WTC11 (cell line): ENCODE data around the gene WLS.

ENCODE experiments used
- JUN ChIP-seq: sonication (generic); formaldehyde crosslinking; IDR thresholded peaks from 2 replicates; pipeline ENCODE4 v1.8.0; 2023; ENCODE audit warnings: mild to moderate bottlenecking, missing genetic modification reagents
- MXD4 ChIP-seq: fragments of 250-450 bp; sonication (Bioruptor Pico); IDR thresholded peaks from 2 replicates; pipeline ENCODE4 v1.8.0; 2021; ENCODE audit warnings: mild to moderate bottlenecking, moderate library complexity, borderline replicate concordance
- ZBTB21 ChIP-seq: sonication (generic); formaldehyde crosslinking; IDR thresholded peaks from 2 replicates; pipeline ENCODE4 v1.8.1; 2023; ENCODE audit warnings: mild to moderate bottlenecking, missing genetic modification reagents, borderline replicate concordance
- ZNF138 ChIP-seq: sonication (generic); formaldehyde crosslinking; conservative IDR thresholded peaks from 2 replicates; pipeline ENCODE4 v1.8.1; 2022; ENCODE audit warnings: mild to moderate bottlenecking, moderate library complexity, missing genetic modification reagents
- ZNF232 ChIP-seq: sonication (generic); formaldehyde crosslinking; IDR thresholded peaks from 2 replicates; pipeline ENCODE4 v1.8.0; 2022; ENCODE audit warnings: mild to moderate bottlenecking, missing genetic modification reagents
- ZNF396 ChIP-seq: fragments of 250-450 bp; sonication (Bioruptor Pico); IDR thresholded peaks from 2 replicates; pipeline ENCODE4 v1.8.0; 2021; ENCODE audit warnings: mild to moderate bottlenecking, moderate library complexity, borderline replicate concordance
- TF ChIP-seq, protein P1 (sequence below): fragments of 200-600 bp; IDR thresholded peaks from 2 replicates; pipeline ENCODE4 v1.8.0; 2022; ENCODE audit warnings: antibody characterized with exemption
- TF ChIP-seq, protein P2 (sequence below): sonication (generic); formaldehyde crosslinking; IDR thresholded peaks from 2 replicates; pipeline ENCODE4 v1.8.0; 2022; ENCODE audit warnings: mild to moderate bottlenecking, missing genetic modification reagents
- TF ChIP-seq, protein P3 (sequence below): sonication (generic); formaldehyde crosslinking; IDR thresholded peaks from 2 replicates; pipeline ENCODE4 v1.8.0; 2023; ENCODE audit warnings: missing genetic modification reagents, mild to moderate bottlenecking, borderline replicate concordance
- TF ChIP-seq, protein P4 (sequence below): sonication (generic); formaldehyde crosslinking; conservative IDR thresholded peaks from 2 replicates; pipeline ENCODE4 v1.8.1; 2022; ENCODE audit warnings: mild to moderate bottlenecking, missing genetic modification reagents
- TF ChIP-seq, protein P5 (sequence below): sonication (generic); formaldehyde crosslinking; IDR thresholded peaks from 2 replicates; pipeline ENCODE4 v1.8.1; 2023; ENCODE audit warnings: mild to moderate bottlenecking, missing genetic modification reagents
- TF ChIP-seq, protein P6 (sequence below): sonication (generic); formaldehyde crosslinking; IDR thresholded peaks from 2 replicates; pipeline ENCODE4 v1.8.1; 2023; ENCODE audit warnings: mild to moderate bottlenecking, missing genetic modification reagents, moderate library complexity

DNA sequence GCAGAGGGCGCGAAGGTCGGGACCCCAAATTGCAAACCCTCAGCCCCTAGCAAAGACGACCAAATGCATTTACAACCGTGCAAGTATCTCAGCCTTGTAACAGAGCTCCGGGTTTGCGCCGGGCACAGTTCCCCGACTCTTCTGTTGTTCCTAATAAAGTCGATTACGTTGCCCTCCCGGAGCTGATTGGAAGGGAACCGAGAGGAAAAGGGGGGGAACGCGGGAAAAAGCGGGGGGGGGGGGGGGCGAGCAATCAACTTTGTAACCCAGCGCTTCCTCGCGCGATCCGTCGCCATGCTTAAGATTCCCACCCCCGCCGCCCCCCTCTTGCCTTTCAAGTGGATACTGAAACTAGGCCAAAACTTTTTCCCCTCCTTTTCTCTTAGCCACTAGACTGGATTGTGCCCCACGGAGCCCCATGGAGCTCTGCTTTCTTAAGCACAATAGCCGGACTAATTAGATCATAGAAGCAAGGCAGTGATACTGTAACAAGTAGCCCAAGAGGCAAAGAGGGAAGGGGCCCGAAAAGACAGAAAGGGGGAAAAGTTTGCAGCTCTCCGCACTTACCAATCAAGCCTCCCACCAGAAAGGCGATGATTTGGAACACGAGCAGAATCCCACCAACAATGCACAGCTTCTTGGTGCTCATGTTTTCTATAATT, 565 bp downstream of the WLS start:
- TF ChIP-seq, protein P1, sequence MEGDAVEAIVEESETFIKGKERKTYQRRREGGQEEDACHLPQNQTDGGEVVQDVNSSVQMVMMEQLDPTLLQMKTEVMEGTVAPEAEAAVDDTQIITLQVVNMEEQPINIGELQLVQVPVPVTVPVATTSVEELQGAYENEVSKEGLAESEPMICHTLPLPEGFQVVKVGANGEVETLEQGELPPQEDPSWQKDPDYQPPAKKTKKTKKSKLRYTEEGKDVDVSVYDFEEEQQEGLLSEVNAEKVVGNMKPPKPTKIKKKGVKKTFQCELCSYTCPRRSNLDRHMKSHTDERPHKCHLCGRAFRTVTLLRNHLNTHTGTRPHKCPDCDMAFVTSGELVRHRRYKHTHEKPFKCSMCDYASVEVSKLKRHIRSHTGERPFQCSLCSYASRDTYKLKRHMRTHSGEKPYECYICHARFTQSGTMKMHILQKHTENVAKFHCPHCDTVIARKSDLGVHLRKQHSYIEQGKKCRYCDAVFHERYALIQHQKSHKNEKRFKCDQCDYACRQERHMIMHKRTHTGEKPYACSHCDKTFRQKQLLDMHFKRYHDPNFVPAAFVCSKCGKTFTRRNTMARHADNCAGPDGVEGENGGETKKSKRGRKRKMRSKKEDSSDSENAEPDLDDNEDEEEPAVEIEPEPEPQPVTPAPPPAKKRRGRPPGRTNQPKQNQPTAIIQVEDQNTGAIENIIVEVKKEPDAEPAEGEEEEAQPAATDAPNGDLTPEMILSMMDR = no peak
- TF ChIP-seq ZNF138 (no peak), MXD4 (no peak), ZNF232 (no peak), ZBTB21 (no peak), JUN (no peak), ZNF396 (no peak)
- TF ChIP-seq, protein P2, sequence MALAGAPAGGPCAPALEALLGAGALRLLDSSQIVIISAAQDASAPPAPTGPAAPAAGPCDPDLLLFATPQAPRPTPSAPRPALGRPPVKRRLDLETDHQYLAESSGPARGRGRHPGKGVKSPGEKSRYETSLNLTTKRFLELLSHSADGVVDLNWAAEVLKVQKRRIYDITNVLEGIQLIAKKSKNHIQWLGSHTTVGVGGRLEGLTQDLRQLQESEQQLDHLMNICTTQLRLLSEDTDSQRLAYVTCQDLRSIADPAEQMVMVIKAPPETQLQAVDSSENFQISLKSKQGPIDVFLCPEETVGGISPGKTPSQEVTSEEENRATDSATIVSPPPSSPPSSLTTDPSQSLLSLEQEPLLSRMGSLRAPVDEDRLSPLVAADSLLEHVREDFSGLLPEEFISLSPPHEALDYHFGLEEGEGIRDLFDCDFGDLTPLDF (CRISPR knock-in tag) = no peak
- TF ChIP-seq, protein P3, sequence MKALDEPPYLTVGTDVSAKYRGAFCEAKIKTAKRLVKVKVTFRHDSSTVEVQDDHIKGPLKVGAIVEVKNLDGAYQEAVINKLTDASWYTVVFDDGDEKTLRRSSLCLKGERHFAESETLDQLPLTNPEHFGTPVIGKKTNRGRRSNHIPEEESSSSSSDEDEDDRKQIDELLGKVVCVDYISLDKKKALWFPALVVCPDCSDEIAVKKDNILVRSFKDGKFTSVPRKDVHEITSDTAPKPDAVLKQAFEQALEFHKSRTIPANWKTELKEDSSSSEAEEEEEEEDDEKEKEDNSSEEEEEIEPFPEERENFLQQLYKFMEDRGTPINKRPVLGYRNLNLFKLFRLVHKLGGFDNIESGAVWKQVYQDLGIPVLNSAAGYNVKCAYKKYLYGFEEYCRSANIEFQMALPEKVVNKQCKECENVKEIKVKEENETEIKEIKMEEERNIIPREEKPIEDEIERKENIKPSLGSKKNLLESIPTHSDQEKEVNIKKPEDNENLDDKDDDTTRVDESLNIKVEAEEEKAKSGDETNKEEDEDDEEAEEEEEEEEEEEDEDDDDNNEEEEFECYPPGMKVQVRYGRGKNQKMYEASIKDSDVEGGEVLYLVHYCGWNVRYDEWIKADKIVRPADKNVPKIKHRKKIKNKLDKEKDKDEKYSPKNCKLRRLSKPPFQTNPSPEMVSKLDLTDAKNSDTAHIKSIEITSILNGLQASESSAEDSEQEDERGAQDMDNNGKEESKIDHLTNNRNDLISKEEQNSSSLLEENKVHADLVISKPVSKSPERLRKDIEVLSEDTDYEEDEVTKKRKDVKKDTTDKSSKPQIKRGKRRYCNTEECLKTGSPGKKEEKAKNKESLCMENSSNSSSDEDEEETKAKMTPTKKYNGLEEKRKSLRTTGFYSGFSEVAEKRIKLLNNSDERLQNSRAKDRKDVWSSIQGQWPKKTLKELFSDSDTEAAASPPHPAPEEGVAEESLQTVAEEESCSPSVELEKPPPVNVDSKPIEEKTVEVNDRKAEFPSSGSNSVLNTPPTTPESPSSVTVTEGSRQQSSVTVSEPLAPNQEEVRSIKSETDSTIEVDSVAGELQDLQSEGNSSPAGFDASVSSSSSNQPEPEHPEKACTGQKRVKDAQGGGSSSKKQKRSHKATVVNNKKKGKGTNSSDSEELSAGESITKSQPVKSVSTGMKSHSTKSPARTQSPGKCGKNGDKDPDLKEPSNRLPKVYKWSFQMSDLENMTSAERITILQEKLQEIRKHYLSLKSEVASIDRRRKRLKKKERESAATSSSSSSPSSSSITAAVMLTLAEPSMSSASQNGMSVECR (CRISPR knock-in tag) = no peak
- TF ChIP-seq, protein P4, sequence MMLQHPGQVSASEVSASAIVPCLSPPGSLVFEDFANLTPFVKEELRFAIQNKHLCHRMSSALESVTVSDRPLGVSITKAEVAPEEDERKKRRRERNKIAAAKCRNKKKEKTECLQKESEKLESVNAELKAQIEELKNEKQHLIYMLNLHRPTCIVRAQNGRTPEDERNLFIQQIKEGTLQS (CRISPR knock-in tag) = no peak
- TF ChIP-seq, protein P5, sequence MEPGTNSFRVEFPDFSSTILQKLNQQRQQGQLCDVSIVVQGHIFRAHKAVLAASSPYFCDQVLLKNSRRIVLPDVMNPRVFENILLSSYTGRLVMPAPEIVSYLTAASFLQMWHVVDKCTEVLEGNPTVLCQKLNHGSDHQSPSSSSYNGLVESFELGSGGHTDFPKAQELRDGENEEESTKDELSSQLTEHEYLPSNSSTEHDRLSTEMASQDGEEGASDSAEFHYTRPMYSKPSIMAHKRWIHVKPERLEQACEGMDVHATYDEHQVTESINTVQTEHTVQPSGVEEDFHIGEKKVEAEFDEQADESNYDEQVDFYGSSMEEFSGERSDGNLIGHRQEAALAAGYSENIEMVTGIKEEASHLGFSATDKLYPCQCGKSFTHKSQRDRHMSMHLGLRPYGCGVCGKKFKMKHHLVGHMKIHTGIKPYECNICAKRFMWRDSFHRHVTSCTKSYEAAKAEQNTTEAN (CRISPR knock-in tag) = no peak
- TF ChIP-seq, protein P6, sequence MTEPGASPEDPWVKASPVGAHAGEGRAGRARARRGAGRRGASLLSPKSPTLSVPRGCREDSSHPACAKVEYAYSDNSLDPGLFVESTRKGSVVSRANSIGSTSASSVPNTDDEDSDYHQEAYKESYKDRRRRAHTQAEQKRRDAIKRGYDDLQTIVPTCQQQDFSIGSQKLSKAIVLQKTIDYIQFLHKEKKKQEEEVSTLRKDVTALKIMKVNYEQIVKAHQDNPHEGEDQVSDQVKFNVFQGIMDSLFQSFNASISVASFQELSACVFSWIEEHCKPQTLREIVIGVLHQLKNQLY (CRISPR knock-in tag) = no peak
